HG03354 (cell line): ENCODE data around the gene GAREM1.

Experiments used
- ATAC-seq: cut with Tn5 transposase; IDR thresholded peaks from one replicate; pipeline ENCODE4 v1.9.1; 2021; ENCODE audit warnings: mild to moderate bottlenecking; ENCODE audit not compliant: unreplicated experiment, poor library complexity, severe bottlenecking

The GAREM1 gene

DNA sequence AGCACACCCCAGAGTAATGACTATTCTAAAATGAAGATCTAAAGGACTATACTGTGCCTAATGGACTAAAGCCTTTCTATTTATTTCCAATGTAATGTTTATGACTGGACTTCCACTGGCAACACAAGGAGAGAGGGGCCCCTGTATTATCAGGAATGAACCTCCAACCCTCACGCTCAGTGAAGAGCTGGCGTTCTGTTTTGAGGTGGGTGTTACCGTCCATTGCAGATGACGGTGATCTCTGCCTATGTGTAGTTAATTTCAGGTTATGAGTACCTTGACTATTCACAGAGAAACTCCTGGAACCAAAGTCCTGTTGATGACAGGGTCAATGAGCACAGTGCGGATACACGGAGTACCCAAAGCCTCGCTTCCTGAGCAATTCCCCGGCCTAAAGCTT lies 195.5 kb downstream of the GAREM1 start:
- ATAC-seq, result no peak

DNA sequence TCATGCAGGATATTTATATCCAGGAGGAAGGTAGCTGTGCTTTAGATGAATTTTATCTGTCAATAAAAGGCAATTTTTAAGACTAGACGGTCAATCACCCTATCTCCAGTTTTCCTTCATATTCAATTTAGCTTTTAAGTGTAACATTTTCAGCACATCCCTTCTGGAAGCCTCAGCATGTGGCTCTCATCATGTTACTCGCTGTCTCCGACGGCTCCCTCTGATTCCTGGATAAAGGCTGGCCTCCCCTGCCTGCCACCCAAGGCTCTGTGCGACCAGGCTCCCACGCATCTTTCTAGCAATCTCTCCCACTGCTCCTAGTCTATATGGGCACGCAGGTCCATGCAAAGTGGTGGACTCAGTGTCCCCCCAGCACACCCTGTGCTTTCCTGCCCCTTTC lies 196.4 kb downstream of the GAREM1 start:
- ATAC-seq, result no peak

DNA sequence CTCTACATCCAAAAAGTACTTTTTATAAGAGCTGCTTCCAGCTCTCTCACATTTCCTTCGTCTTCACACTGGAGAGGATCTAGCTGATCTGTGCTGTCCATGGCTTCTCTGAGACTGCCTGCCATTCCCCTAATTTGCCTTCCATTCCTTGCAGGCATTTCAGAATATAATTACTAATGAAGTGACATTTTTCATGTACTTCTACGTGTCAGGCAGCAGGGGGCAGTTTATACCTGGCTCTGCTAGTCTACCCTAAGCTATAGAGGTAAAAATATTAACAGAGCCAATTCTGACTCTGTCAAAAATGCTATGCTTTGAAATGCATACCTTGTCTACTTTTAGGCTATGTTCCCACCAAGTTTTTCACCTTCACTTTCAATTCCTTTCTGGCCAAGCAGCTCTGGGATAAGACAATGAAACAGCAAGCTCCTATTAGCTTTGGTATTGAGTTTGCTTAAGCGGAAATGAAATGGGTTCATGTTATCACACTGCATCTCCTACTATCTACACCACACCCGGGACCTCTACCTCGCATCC lies 198.9 kb downstream of the GAREM1 start:
- peak; percentile 87 for ATAC-seq

DNA sequence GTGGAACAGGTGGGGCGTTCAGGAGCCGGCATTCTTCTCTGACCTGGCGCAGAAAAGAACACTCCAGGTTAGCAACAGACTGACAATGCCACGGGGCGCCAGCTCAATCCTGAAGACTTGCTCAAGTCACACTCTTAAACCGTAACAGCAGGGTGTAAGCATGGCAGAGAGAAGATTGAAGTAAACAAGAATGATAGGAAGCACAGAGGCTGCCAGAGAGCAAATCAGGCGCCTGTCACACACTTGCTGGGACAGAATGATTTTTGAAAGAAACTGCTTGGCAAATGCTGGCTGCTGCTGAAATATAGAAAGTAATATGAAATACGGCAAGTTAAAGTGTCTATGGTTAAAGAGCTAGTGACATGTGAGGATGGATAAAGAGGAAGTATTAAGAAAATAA lies 200.3 kb downstream of the GAREM1 start:
- no peak for ATAC-seq

DNA sequence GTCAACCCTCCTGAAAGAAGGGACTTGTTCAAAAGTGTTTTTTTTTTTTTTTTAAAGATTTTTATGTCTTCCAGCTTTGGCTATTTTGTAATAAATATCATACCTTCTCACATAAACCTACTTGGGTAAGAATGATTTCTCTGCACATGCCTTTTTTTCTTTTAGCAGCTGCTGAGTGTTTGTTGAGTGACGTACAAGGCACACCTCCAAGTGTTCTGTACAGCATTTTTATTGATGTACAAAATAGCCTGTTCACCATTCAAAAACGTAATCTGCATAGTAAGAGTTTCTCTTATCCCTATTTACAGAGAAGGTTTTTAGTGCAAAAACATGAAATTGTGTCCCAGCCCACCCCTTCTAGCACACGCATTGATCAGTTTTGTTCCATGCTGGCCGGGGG lies 203.2 kb downstream of the GAREM1 start:
- ATAC-seq, result no peak

DNA sequence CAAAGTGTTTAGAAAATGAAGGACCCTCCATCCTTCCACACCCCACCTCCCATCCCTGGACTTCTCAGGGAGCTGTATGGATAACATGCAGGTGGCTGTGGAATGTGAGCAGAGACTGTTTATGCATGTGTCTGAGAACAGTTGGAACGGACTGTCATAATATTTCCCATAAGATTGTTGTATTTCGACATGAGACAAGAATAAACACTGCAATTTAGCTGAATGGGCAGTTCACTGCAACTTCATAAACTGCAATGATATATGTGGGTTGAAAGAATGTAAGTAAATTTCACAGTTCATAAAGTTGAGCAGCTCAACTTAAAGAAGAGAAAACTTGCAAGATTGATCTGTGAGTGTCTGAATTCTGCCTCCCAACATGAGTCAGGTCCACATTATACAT lies 206.3 kb downstream of the GAREM1 start:
- no peak for ATAC-seq

DNA sequence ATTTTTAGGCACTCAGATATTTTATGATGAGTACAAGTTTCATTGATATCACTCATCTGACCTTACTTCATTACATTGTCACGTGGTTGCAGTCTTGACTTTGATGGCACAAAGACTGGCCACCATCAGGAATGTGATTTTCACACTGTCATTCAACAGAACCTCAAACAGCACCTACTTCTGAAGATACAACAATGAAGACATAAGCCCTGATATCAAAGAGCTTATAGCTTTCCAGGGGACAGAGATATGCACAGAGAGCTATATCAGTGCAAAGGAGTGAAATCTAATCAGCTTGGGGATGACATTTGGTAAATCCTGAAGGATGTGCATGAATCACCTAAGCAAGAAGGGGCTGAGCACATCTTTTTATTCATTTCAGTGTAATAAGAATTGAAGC lies 208.6 kb downstream of the GAREM1 start:
- no peak for ATAC-seq

DNA sequence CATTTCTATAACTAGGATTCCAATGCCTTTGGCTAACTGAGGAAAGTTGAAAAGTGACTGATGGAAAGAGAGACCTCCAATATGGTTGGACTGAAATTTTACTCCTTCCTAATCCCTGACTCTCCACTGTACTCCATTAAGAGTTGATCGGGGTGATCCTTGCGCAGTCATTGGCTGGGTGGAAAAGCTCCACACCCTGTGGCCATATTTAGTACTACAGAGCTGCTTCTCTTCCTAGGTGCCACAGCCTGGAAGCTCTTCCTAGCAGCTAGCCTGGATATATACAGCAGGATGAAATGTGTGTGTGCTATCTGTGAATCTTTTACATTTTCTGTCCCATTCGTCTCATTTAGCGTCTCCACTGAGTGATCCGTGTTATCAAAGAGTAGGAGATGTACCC lies 209.7 kb downstream of the GAREM1 start:
- ATAC-seq, result peak; percentile 56

DNA sequence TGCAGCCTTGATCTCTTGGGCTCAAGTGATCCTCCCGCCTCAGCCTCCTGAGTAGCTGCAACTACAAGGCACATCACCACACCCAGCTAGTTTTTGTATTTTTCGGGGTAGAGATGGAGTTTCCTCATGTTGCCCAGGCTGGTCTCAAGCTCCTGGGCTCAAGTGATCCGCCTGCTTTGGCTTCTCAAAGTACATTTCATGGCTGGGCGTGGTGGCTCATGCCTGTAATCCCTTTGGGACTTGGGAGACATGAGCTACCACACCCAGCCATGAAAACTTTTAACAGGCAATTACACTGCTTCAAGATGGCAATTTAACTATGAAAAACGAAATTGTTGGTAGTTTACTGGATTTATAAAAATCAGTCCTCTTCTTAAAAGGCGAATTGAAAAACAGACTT lies 211.1 kb downstream of the GAREM1 start:
- ATAC-seq, result no peak

DNA sequence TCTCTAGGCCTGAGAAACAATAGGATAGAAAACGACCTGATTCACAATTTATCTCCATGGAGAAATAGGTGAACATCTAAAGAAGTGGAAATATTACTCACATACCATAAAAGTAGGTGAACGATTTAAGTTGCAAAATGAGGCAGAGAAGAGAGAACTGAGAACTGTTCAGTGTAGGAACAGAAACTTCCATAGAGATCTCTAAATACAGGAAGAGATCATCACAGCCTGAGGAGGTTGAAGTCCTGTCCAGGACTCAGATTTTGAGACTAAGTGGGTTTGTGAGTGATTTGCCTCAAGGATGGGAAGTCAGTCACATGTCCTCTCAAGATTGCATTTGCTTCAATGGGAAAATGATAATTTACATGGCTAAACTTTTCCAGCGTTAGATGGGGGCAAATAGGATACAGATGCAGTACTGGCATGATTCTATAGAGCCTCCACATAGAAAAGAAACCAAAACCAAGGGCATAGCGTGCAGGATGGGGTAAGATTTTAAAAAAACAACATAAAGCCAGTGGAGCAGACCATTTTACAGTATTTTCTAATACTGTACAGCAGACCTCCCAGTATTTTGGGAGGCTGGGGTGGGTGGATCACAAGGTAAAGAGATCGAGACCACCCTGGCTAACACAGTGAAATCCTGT lies 212.0 kb downstream of the GAREM1 start:
- ATAC-seq, result no peak

DNA sequence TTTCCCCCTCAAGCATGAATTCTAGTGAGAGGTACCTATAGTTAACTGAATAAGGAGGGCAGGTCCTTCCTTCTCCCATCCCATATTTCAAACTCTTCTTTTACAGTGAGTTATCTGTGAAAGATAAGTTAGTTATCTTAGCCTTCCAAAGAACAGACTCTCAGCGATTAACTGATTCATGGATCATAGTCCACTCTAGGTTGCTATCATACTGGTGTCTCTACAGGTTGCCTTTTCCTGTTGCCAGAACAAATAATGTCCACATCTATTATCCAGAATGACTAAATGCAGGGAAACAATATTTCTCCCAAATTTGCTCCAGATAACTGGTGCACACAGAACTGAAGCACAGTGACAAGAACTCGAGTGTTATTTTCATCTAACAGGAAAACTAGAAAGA lies 212.5 kb downstream of the GAREM1 start:
- no peak for ATAC-seq

DNA sequence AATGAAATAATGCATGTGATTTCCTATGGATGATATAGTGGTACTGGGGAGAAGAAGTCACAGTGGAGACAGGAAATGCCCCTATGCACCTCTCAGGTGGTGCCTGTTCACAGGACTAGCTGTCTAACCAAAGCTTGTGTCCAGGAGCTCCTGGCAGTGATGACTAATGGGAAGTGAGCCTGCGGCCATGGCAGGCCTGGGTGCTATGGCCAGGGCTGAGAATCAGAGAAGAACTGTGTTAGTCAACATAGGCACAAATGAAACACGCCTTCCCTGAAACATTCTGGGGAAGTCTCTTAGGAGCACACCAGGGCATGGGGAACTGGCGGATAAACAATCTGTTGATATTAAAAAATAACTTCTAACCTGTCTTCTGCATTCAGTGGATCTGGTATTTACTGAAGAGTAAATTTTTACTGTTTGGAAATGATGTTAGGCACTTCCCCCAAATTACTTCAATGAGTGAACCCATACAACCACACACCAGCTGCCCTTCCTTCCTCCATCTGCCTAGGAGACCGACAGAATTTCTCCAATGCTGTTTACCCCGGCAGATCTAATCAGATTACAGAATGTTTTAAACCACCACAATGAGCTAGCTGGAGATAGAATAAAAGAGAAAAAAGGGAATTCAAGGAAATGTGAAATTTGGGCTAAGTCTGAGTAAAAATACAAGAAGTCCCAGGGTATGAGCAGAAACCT lies 213.4 kb downstream of the GAREM1 start:
- ATAC-seq, result no peak

DNA sequence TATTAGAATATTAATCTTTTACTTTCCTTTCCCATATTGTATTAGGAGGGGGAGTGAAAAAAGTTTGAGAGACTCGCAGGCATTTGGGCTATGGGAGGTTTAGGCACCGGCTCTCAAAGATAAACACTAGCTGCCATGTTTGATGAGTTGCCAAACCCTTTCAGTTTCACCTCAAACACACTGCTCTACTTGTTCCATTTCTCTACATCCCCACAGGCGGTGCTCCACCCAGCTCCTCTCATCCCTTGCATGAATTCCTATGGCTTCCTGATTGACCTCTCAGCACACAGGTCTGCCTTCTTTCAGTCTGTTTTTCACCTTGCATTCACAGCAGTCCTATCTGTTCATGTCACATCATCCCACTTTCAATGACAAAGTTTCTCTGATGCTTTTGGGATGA lies 215.1 kb downstream of the GAREM1 start:
- ATAC-seq, result no peak

DNA sequence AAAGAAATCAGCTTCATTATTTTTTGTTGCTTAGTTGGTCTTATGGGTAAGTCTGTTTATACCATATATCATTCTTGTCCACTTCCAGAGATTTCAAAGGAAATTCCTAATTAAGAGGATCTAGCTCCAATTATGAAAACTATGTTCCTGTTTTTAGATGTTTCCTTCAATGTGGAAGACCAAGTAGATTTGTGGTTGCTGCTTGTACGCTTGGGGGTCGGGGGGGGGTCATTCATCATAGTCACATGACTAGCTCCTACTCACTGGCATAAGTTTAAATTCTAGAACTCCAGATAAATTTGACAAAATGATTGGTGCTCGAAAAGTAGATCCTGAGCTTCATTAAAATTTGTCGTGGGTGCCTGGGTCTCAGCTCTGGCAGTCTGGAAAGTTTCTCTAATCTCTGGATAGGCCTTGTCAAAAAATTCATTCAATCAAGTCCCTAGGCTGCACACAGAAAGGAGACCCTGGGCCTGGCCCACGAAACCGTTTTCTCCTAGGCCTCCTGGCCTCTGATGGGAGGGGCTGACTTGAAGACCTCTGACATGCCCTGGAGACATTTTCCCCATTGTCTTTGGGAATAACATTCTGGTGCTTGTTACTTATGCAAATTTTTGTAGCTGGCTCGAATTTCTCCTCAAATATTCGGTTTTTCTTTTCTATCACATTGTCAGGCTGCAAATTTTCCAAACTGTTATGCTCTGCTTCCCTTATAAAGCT lies 218.4 kb downstream of the GAREM1 start:
- ATAC-seq, result no peak

DNA sequence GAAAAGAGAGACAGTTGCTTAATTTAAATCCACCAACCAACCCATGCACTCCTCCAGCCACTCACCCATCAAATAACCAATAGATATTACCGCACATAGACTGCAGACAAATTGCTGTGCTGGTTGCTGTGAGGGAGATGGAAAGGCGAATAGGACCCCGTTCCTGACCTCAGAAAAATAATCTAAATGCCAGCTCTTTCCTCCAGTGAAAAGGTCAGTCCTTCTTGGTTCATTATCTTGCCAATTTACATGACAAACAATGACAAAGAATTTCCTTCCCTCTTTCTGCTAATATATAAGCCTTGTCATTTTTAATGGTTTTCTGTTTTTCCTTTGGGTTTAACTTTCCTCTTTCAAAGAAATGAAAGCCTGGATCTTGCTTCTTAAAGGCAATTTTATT lies 219.2 kb downstream of the GAREM1 start:
- no peak for ATAC-seq

DNA sequence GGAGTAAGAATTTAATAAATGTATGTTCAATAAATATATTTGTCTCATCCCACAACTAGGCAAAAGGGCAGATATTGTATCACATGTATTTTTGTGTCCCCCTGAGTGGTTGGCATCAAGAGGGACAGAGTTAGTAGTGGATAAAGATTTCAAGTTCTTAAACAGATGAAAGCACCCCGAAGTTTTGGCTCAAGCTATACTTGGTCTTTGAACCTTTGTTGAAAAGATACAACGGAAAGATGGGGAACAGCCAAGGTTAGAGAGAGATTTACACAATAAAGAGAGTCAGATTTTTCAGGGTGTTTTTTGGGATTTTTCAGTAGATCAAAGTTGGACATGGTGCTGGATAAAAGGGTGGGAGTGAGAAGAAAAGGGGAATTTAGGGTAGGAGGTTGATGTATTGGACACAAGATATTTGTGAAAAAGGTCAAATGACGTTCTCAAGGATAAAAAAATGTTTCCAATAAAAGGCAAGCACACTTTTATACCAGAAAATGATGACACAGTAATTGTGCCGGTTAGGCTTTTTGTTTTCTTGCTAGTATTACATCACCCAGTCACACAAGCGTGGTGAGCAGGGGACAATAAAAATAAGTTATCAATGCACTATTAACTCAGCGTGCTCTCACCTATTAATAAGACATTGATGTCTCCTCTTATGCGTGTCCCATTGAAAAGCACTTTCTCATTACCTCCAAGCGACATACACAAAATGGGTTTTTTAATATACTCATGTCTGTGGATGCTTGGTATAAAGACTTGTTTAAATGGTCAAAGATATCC lies 221.3 kb downstream of the GAREM1 start:
- ATAC-seq, result no peak

DNA sequence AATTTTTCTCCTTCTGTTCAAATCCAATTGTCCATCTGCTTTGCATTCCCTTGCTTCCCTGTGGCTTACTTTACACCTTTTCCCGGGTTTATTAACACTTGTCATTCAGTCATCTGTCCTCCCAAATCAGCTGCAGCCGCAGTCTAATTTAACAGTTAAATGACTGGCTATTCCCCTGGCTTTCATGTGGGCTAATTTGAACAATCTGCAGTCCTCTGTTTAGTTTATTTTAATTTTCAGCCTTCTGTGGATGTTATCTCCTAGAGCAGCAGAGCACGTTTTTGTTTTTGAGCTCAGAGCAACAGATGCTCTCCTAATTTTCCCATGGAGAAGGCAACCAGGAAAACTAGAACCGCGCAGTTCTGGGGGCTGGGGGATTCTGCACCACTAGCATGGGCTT lies 225.8 kb downstream of the GAREM1 start:
- no peak for ATAC-seq

DNA sequence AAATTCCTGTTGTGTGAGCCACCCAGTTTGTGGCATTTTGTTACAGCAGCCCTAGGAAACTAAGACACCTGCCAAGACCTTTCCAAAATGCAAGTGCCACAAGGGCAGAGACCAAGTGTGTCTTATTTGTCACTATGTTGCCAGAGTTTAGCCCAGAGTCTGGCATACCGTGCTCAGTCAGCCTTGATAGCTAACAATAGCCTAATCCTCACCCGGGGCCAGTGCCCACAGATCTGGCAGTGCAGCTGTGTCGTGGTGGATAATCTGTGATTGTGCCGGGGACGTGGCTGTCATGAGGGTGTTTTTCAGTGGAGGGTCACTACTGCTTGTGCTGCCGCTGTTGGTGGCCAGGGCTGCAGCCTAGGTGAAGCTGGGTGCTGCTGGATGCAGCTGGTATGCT lies 227.3 kb downstream of the GAREM1 start:
- no peak for ATAC-seq

DNA sequence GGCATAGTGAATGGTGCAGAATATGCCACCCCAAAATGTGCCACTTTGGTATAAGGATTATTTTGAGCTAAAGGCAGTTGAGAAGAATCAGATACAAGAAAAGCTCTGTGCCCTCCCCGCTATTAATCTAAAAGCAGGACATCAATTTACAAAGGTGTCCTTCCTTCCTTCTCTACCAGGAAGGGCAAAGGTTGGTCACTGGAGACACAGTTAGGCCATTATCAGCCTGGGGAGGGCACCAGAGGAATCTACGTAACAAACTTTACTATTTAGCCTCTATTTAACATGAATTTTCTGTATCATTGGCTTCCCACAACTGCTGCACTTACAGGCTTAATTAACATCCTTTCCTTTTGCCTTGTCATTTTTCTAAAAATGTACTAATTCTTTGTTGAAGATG lies 228.3 kb downstream of the GAREM1 start:
- no peak for ATAC-seq

DNA sequence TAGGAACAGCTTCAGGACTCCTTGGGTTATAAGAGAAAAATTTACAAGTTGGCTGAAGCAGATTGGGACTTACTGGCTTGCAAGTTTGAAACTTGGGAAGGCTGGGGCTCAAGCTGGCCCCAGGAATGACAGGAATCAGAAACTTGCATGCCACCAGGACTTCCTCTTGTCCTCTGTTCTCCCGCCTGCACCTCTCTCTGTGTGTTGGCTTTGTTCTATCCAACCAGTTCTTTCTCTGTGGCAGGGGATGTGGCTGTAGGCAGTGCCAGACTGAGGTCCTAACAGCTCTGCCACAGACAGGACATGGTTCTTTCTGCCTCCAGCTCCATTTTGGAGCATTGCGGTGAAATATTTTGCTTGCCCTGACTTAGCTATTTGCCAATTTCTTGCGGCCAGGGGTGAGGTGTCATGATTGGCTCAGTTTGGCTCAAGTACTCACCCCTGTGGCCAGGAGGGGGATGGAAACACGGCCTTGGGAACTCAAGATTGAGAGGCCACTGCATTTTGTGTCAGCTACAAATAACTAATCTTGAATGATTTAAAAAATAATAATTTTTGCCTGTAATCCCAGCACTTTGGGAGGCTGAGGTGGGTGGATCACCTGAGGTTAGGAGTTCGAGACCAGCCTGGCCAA lies 231.9 kb downstream of the GAREM1 start:
- ATAC-seq, result no peak
